Measurements from ENCODE around the gene FAM184A. TPM values are rescaled to one million over a fixed set of nuclear protein-coding genes. Genes with fewer than 3 reads are reported as not detected.

FAM184A gene
- total RNA-seq, 2 experiments from 2014 or later: not detected

DNA sequence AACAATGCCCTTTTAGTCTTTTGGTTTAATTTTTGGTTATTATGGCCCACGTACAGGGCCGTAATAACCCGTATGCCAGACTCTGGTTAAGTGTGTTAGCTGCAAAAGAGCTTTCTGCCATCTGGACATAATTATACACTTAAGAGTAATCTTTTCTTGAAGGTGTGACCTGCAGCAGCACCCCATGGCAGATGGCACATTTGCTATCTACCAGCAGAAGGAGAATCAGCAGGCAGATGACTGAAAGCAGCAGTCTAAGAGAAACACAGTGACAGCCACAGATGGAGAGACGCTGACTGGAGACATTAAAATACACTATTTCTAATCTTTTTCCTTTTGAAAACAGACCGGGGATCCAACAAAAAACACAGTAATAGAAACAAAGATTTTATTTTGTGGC lies 165.8 kb downstream of the FAM184A start:
- no peak overlapping the region for H3K4me3 ChIP-seq (ENCODE audit: low read depth, low read length, poor library complexity, severe bottlenecking)
- no TSS peak for BruUV-seq (replicated peaks)
- ChIA-PET CTCF (ENCODE audit: unreplicated experiment) (no interaction called here), POLR2A (interaction anchor here (0.5 to 1.0 kb wide), 5 partner anchors 8 to 77 kb away, joined by 3 to 5 read pairs (median 3); no protein-coding TSS in a partner anchor)
- H3K9me3 ChIP-seq (ENCODE audit: low read length): no peaks in the 10 kb centered on the region
- H3K9me2 ChIP-seq (ENCODE audit: insufficient read depth, low read length): no peaks in the 10 kb centered on the region
- DNase-seq (ENCODE audit: low spot score): no peak
- peaks cover 9% of the 10 kb centered on the region; the same call in 1 of the 2 replicates for H3K79me2 ChIP-seq (ENCODE audit: insufficient read depth, low read depth, low read length)
- H3K36me3 ChIP-seq (ENCODE audit: insufficient read depth, low read length): peaks cover 92% of the 10 kb centered on the region
- no peaks in the 10 kb centered on the region for H4K20me1 ChIP-seq (ENCODE audit: insufficient read depth, low read length)
- no peak overlapping the region for H3K4me2 ChIP-seq (ENCODE audit: low read length)
- H3K4me1 ChIP-seq (ENCODE audit: insufficient read depth, low read length, poor library complexity, severe bottlenecking): no peaks in the 10 kb centered on the region
- H2AFZ ChIP-seq (ENCODE audit: low read length): no peak overlapping the region
- TF ChIP-seq CTCF (conservative IDR thresholded peaks at IDR 0.05; ENCODE audit: low read length) (no peak), EZH2phosphoT487 (IDR thresholded peaks at IDR 0.05; ENCODE audit: borderline replicate concordance, low read depth, low read length) (no peak)
- intact Hi-C loops (cut with micrococcal nuclease; ENCODE audit: unreplicated experiment): no loop called here
- no peak overlapping the region for H3K27ac ChIP-seq (ENCODE audit: low read depth, low read length, poor library complexity, severe bottlenecking)

Small RNA genes lying within 50 kb of the gene (microRNA-seq; reads per million reads assigned to microRNA genes)
- not detected for gene MIR548B (ENCODE audit: borderline replicate concordance)

Small RNA genes lying within 50 kb of the gene (small RNA-seq; reads per million reads assigned to genes)
- gene MIR548B (not detected), gene RF00019 (not detected)

Other genes with a start within 250 kb of the FAM184A start
- 19.8 and 37.3 TPM in 2 replicates for gene ASF1A, start 184.5 kb downstream of the FAM184A start, total RNA-seq (2014; rRNA removed; shearing (Covaris generic))
- 46.0 and 46.8 TPM in 2 replicates for gene ASF1A, start 184.5 kb downstream of the FAM184A start, total RNA-seq (2022)
- 14.6 and 17.4 TPM in 2 replicates for gene MCM9, start 143.5 kb downstream of the FAM184A start, total RNA-seq (2014; rRNA removed; shearing (Covaris generic))
- 18.8 and 23.2 TPM in 2 replicates for gene MCM9, start 143.5 kb downstream of the FAM184A start, total RNA-seq (2022)

Measured in OCI-LY7 (cell line).